ENCODE measurements around the gene TMEM151B.

The TMEM151B gene

DNA sequence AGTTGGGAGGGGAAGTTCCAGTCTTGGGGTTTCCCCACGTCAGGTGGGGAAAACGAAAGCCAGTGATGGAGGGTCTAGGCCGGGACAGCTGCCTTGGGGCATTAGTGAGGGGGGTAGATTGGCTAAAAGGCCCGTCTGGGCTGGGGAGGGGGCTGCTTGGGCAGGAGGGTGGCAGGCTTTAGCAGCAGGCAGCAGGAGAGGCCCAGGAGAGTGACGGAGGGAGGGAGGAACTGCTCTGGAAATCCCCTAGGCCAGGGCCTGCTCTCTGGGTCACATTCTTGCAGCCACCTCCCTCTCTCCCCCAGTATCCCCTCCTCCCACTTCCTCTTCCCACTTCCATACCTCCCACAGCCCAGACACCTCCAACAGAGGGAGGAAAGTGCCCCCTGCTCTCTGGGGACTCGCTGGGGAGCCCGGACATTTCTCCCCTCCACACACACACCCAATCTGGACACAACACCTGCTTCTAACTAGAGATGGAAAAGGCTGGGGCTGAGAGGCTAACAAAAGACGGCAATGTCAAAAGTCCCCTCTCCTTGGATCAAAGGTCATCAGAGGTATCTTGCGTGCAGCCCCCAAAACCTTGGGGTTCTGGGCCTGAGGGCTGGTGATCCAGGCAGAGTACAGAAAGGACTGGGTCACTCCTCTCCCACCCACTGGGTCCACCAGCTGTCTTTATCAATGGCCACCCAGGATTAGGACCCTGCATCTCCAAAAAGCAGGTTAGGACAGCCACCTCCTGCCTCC, 6.7 kb upstream of the TMEM151B start:
- in situ Hi-C loops (cut with MboI; ENCODE audit: low sequenced_read_pairs), result no loop called here

GRCh38 chr6:44264154-44265006, 5.9 kb upstream of the TMEM151B start:
- in situ Hi-C loops (cut with MboI; ENCODE audit: low sequenced_read_pairs), result no loop called here

- in situ Hi-C loops (cut with MboI; ENCODE audit: low sequenced_read_pairs), result no loop called here
Measured at GRCh38 chr6:44265007-44265721, 5.1 kb upstream of the TMEM151B start, which contains the start of gene NFKBIE. TSS of gene NFKBIE (minus strand) at chr6:44265551. CDS start at chr6:44265346, 205 bp downstream.

- in situ Hi-C loops (cut with MboI; ENCODE audit: low sequenced_read_pairs), result no loop called here
Measured at GRCh38 chr6:44265722-44266233, 4.5 kb upstream of the TMEM151B start.

- in situ Hi-C loops (cut with MboI; ENCODE audit: low sequenced_read_pairs), result no loop called here
Measured at GRCh38 chr6:44266347-44266746, 3.9 kb upstream of the TMEM151B start.

DNA sequence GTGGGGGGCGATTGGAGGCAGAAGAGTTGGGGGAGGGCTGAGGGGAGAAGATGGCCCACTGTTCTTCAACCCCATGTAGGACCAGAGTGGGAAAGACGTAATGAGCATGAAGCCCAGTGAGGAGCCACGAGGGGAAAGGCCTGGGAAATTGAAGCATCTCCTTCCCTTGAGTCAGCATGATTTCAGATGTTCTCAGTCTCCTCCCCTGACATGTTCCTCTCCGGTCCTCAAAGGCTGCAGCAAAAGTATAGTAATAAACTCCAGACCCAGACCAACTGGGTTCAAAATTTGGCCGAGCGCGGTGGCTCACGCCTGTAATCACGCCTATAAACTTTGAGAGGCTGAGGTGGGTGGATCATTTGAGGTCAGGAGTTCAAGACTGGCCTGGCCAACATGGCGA, 3.0 kb upstream of the TMEM151B start:
- in situ Hi-C loops (cut with MboI; ENCODE audit: low sequenced_read_pairs), result no loop called here

DNA sequence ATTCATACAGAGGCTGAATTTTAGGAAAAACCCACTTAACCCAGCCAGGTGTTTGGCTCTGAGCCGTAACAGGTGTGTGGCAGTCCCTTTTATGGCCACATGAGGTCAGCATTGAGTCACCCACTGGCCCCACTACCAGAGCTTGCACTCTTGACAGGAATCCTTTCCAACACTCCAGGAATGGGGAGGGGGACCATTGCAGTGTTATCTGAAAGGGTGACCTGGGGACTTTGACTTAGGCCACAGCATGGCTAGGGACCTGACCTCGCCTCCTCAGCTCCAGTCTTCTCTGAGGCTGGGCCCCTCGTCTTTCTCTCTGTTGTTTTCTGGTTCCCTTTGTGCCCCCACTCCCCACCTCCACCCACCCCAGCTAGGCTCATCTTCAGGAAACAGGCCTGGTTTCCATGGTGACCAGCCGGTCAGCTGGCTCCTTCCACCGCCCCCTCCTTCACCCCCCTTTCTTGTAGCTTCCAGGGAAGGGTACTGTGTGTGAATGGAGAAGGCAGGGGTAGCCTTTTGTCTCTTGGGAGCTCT, 2.1 kb upstream of the TMEM151B start:
- in situ Hi-C loops (cut with MboI; ENCODE audit: low sequenced_read_pairs), result no loop called here

DNA sequence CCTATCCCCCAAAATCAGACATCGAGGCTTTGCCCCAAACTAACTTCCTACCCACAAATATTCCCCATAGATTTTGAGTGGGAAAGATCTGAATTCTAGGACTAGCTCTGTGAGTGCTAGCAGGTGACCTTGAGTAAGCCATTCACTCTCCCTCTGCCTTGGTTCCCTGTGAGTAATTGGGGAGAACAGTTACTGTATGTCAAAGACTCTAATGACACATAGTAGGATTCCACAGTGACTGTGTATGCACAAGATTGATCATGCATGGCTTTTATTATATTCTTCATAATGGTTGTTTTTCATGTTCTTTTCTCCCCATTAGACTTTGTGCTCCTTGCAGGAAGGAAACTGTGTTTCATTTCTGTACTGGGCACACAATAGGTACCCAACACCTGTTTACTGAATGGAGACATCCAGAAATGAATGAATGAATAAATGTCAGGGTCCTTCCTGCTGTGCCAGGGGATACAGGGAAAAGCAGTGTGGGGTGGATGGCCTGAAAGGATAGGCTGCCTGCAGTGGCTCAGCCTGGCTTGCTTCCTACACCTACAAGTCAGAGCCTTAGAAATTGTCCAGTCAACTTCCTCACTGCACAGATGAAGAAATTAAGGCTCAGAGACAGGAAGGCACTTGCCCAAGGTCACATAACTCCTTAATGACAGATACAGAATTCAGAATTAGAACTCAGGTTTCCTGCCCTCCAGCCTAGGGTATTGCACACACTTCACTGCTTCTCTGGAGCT, 901 bp upstream of the TMEM151B start:
- in situ Hi-C loops (cut with MboI; ENCODE audit: low sequenced_read_pairs), result no loop called here

DNA sequence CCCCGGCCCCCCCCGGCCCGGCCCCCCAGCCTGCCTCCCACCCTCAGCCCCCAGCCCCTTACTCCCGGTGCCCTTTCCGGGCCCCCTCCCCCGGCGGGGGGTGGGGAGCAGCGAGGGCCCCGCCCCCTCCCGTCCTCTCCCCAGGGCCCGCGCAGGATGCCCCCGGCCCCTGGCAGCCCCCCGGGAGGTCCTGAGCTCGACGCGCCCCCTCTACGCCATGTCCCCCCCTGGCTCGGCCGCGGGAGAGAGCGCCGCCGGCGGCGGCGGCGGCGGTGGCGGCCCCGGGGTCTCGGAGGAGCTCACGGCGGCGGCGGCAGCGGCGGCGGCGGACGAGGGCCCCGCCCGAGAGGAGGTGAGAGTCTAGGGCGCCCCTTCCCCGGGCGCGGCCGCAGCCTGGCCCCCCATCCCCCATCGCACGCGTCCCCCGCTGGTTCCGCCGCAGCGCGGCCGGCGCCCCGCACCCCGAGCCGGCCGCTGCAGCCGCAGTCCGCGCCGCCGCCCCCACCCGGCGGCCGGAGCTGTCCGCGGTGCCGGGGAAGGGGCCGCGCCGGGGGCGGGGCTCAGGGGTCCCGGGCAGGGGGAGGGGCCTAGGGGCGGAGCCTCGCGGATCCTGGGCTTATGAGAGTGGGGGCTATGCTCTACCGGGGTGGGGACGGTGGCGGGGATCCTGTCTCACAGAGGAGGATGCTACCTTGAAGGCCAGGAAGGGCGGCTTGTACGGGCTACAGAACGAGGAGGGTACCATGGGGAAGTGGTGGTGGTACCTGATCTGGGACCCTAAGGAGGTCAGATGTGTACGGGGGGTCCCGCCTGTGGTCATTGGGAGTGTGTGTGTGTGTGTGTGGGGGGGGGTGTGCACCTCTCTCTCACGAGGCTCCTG, 516 bp downstream of the TMEM151B start:
- in situ Hi-C loops (cut with MboI; ENCODE audit: low sequenced_read_pairs), result no loop called here

GRCh38 chr6:44271406-44271723, 1.1 kb downstream of the TMEM151B start:
- in situ Hi-C loops (cut with MboI; ENCODE audit: low sequenced_read_pairs), result no loop called here

DNA sequence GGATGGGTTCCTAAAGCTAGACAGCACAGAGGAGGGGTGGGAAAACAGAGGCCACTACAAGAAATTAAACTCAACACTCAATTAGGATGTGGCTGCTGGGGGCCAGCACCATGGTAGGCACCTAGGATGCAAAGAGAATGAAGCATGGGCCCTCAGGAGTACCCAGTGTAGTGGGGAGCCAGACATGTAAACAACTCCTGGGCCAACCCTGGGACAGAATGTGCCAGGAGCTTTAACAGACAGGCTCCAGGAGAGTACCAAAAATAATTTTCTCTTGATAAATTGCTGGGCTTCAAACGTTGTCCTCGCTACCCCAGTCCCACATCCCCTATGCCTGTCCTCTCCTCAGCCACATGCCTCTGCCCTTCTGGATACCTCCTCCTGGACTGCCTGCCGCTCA, 1.7 kb downstream of the TMEM151B start:
- in situ Hi-C loops (cut with MboI; ENCODE audit: low sequenced_read_pairs), result no loop called here

DNA sequence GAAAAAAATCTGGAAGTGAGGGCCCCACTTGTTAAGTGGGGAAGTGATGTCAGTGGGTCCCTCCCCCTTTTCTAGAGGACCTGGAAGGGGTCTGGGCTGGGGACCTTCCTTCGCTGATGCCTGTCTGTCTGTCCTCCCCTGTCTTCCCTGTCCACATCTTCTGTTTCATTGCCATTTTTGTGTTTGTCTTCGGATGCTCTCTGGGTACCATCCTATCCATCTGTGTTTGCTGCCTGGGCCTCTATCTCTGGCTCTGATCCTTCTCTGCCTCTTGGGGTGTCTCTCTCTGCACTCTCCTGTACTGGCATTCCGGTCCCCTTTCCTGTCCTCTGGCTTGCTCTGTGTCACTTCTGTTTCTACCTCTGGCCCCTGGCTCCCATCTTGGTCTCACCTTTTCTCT, 2.3 kb downstream of the TMEM151B start:
- in situ Hi-C loops (cut with MboI; ENCODE audit: low sequenced_read_pairs), result no loop called here

DNA sequence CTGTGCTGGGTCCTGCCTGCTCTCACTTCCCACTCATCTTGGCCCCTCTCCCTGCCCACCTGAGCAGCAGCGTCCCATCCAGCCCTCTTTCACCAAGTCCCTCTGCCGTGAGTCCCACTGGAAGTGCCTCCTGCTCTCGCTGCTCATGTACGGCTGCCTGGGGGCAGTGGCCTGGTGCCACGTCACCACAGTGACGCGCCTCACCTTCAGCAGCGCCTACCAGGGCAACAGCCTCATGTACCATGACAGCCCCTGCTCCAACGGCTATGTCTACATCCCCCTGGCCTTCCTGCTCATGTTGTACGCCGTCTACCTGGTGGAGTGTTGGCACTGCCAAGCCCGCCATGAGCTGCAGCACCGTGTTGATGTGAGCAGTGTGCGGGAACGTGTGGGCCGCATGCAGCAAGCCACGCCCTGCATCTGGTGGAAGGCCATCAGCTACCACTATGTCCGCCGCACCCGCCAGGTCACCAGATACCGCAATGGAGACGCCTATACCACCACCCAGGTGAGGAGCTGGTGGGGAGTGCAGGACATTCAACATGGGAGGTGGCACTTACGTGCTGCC, 2.8 kb downstream of the TMEM151B start:
- in situ Hi-C loops (cut with MboI; ENCODE audit: low sequenced_read_pairs), result no loop called here

- in situ Hi-C loops (cut with MboI; ENCODE audit: low sequenced_read_pairs), result no loop called here
Measured at GRCh38 chr6:44273617-44274016, 3.4 kb downstream of the TMEM151B start.

GRCh38 chr6:44275271-44275748, 5.1 kb downstream of the TMEM151B start:
- in situ Hi-C loops (cut with MboI; ENCODE audit: low sequenced_read_pairs), result no loop called here

DNA sequence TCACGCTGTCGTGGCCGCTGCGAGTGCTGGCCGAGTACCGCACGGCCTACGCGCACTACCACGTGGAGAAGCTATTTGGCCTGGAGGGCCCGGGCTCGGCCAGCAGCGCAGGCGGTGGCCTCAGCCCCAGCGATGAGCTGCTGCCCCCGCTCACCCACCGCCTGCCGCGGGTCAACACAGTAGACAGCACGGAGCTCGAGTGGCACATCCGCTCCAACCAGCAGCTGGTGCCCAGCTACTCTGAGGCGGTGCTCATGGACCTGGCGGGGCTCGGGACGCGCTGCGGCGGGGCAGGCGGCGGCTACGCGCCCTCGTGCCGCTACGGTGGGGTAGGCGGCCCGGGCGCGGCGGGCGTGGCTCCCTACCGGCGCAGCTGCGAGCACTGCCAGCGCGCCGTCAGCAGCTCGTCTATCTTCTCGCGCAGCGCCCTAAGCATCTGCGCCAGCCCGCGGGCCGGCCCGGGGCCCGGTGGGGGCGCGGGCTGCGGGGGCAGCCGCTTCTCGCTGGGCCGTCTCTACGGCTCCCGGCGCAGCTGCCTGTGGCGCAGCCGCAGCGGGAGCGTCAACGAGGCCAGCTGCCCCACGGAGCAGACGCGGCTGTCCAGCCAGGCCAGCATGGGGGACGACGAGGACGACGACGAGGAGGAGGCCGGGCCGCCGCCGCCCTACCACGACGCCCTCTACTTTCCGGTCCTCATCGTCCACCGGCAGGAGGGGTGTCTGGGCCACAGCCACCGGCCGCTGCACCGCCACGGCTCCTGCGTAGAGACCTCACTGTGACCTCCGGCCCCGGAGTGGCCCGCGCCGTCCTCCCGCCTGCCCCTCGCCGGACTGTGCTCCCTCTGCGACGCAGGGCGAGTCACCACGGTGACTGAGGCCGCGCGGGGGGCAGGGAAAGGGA, 5.7 kb downstream of the TMEM151B start:
- in situ Hi-C loops (cut with MboI; ENCODE audit: low sequenced_read_pairs), result no loop called here

DNA sequence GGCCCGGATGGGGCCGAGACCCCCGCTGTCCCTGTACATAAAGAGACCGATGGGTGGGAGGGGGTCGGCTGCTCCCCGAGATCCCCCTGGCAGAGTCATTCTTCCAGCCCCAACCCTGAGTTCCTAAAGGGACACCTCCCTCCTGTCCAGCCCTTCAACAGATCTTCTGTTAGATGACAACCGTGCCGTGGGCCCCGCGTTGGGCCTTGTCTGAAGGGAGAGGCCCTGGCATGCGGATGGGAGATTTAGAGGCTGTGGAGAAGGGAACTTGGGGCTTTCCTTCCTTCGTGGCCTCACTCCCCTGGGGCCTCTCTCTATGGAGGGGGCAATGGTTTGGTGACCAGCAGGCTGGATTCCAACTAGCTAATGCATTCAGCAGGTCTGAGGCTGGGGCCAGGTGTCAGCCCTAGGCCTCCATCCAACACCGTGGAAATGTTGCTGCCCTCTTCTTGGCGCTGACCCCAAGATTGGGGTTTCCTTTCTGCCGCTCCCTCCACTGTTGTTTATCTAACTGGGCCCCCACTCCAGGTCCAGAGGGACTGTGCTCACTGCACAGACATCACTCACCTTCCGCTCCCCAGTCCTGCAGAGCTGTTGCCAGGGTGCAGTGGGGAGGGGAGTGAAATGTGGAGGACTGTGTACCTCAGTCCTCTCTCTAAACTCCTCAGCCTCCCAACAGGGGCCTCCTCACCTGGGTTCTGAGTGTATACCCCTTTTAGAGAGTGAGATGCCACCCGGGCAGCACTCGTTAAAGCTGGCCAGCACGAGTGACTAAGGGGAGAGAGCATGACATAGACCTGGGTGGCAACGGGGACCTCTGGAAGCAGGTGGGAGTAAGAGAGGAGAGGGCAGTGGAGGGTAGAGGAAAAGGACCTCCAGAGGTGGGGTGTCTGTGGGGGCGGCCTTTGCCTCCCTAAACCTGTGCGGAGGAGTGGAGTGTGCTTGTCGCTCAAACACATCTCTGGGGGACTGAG, 6.7 kb downstream of the TMEM151B start:
- in situ Hi-C loops (cut with MboI; ENCODE audit: low sequenced_read_pairs), result no loop called here

All from hTERT RPE-1 (cell line).